GM12872 (cell line): Measurements from ENCODE around the gene RBM20.

Experiments
- CTCF ChIP-seq: IDR thresholded peaks from 3 replicates; pipeline ENCODE4 v1.5.1; 2011; ENCODE audit warnings: low read depth, mild to moderate bottlenecking, low read length, moderate library complexity; ENCODE audit not compliant: insufficient read depth

The RBM20 gene

DNA sequence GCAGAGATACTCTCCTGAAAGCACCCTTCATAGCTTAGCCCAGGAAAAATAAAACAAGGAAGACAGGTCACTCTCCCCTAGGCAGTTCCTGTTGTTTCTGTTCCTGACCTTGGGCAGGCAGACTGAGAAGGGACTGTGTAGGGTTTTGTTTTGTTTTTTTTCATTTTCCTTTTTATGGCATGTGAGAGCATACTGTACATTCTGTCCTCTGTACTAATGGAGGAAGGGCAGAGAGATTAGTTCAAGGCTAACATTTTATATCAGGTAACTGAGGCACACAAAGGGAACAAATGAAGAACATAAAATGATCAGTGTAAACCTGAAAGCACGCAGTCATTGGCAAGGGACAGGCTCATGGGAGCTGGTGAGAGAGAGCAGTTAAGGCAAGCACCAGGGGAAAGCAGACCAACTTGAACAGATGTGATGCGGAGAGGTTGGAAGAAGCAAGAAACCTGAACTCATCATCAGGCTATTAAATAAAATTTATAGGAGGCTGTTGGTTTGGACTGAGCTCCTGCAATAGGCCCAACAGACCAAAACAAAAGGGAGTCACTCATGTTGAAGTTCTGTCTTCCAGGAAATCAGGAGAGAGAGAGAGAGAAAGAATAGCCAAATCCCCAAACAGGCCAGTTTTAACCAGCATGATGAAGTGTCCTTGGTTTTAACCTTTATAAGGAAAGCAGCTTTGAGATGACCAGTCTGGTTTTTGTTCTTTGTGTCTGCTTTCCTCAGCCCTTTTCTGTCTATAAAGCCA, 193.5 kb downstream of the RBM20 start:
- no peak for TF ChIP-seq CTCF

DNA sequence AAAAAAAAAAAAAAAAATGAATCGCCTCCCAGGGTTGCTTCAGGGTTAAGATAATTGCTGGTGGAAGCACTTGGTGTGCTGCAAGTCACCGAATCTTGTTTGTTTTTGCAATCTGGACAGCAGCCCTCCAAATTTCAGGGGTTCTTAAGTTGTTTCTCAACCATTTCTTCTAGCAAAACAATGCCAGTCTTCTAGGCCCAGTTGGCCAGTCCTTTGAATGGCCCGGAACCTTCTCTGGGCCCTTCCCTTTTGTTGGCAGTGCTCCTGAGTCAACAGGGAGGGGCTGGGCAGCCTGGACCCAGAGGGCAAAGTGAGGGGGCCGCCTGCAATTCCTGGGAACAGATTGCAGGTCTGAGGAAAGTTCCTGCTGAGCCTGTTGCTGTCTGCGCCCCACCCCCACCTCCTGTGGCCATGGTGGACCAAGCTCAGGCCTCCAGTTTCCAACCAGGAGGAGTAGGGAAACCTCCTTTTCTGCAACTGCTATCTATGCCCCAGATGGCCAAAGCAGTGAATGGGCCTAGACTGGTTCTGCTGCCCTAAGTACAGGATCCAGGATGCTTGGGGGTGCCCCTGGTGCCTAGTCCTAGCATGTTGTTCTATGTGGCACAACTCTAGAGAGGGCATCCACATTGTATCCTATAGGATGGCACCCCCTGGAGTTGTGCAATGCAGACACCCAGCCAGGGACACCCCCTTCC, 196.2 kb downstream of the RBM20 start:
- no peak for TF ChIP-seq CTCF

DNA sequence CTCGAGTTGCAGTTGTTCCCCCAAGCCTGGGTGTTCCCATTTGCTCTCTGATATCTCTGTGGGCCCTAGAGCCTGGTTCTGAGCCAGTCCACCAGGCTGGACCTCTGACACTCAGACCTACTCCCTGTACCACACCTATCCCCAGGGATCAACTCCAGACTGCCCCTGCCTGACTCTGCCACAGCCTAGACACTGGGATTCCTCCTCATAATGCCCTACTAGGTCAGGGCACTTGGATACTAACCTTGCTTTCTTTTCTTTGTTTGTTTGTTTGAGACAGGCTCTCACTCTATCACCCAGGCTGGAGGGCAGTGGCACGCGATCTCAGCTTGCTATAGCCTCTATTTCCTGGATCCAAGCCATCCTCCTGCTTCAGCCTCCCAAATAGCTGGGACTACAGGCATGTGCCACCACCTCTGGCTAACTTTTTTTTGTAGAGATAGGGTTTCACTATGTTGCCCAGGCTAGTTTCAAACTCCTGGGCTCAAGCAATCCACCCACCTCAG, 196.8 kb downstream of the RBM20 start:
- TF ChIP-seq CTCF, result no peak

DNA sequence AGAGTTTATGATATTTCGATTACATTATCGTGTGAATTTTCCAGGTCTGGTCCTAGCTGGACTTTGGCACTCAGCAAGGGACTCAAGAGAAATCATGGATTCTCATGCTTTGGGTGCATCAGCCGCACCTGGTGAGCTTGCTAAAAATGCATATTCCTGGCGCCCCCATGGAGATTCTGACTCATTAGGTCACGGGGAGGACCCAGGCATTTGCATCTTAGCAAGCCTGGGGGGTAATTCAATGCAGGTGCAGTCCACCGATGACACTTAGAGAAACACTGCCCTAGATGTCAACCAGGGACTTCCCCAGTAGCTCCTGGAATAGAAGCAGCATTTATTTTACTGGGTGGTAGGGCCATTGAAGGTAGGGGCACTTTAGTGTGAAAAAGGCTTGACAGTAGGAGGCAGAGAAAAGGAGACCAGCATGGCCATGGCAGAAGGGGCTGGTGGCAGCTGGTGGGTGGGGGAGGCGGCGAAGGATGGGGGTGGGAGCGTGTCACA, 197.7 kb downstream of the RBM20 start:
- no peak for TF ChIP-seq CTCF

DNA sequence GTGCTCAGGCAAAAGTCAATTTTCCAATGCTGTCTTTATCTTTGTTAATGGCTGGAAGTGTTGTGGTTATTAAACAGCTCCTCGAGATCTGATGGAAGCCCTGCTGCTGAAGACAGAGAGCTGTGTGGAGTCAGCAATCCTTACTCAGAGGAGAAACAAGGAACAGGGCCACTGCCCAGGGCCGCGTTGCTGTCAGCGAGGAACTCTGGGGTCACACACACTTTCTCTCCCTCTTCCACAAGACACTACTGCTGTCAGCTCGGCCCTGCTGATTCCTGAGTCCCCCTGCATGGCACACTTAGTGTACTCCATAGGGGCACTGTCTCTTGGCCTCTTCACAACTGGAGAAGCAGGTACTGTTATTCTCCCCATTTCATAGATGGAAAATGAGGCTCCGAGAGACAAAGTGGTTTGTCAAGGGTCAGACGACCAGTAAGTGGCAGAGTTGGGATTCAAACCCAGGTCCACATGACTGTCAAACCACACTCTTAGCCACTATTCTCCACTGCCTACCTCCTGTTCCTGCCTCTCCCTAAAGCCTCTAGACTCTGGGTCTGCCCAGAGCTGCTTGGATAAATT, 198.3 kb downstream of the RBM20 start:
- TF ChIP-seq CTCF, result no peak

GRCh38 chr10:110843031-110843430, 198.9 kb downstream of the RBM20 start:
- no peak for TF ChIP-seq CTCF

DNA sequence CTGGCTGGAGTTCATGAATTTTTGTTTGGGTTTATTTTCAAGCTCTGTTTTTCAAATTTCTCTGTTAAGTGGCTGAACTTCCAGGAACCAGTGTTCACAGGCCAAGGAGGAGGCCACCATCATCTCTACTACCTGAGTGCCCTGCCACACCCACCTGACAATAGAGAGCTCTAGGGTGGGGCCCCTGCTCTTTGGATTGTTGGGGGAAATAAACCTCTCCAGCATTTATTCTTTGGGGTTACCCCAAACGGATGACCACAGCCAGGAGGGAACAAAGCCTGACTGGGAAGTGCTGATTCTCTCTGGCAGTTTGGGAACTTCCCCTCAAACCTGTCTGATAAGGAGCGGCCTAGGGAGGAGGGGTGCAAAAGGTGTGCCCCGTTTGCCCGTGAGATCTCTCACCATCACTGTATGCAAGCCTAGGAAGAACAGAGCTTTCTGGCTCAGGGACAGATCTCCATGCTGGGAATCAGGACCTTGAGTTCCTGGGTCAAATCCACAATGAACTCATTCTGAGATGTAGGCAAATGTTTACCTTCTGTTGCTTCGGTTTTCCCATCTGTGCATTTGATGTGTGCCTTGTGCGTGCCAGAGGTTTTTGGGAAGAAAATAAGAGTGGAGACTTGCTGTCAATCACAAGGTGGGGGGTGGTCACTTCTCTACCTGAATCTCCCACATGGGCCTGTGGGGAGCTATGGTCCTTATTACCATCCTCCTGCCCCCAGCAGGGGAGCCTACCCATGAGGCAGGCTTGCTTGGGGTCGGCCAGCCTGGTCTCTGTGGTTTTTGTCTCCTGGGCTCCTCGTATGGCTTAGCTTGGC, 199.9 kb downstream of the RBM20 start:
- TF ChIP-seq CTCF, result no peak
